Heart left ventricle (tissue), 13 donors: Measurements from ENCODE around the gene RBP2.

Source experiments
- POLR2A ChIP-seq, 2 donors: fragments of 450-650 bp; IDR thresholded peaks; one replicate each; pipeline ENCODE4 v1.6.1; 2017; ENCODE audit warnings: antibody characterized with exemption in 2 of 2, mild to moderate bottlenecking in 2 of 2, moderate library complexity in 2 of 2
- TF ChIP-seq, protein P1 (sequence below), 12 donors: fragments of 200-600 bp; sonication (generic) in 4 of 12; IDR thresholded peaks; one replicate each; pipeline versions ENCODE4 v1.5.0 to v1.8.0; 2018 to 2022; ENCODE audit warnings: antibody characterized with exemption in 12 of 12, mild to moderate bottlenecking in 5 of 12
- donor health status: ischemic (EF 13 %, LVEDD 7.1; RV severe dilation, severe dysfunction).
- donor health status: DM: no; HTN: yes; CAD: no.
- donor health status: DM: no; HTN: no; CAD: no.
- donor health status: ischemic (EF 25% LVEDD 6.9; RV normal size, moderate dysfunction).
- donor health status: ischemic (EF 25% LVEDD 5.7; RV mildly dilated, moderate dysfunction).
- donor health status: ischemic (EF 35%, LVEDD 5.7; RV mildly dilated, moderate dysfunction).
- donor health status: nonischemic (EF 11% LVEDD 7.7; RV severe dilation, severe dysfunction).
- donor health status: DM: yes; HTN: yes; CAD: no.
- donor health status: PGD.
- donor health status: ischemic (EF 29% LVEDD 5.4; RV normal size, mild dysfunction).
- donor health status: nonischemic (EF 23%, LVEDD 6.1; RV moderate dilation, normal function).

DNA sequence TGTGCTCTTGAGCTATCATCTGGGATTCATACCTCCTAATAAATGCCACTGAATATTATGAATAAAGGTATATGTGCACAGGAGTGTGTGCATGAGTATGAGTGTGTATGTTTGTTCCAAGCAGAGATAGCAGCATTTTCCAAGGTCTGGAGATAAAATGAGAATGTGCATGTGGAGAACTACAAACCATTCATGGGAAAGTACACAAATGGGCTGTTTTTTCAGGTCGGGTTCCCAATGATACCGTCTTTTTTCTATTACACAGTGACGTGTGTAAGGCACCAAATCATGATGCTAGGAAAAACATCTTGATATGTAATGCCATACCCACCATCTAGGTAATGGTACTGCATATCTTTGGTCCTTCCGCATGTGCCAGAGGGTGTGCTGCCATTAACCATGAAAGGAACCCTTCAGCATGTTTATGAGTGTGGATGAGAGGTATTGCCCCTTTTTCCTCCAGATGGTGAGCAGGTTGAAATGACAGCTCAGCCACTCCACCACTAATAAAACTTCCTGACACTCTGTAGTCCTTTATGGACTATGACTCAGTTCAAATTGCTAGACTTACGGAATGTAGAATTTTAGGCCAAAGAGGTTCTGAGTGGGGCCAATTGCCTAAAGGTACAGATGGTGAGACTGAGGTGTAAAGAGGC lies 50.4 kb downstream of the RBP2 start:
- no peak for TF ChIP-seq POLR2A (IDR thresholded peaks at IDR 0.05)
- TF ChIP-seq, protein P1, sequence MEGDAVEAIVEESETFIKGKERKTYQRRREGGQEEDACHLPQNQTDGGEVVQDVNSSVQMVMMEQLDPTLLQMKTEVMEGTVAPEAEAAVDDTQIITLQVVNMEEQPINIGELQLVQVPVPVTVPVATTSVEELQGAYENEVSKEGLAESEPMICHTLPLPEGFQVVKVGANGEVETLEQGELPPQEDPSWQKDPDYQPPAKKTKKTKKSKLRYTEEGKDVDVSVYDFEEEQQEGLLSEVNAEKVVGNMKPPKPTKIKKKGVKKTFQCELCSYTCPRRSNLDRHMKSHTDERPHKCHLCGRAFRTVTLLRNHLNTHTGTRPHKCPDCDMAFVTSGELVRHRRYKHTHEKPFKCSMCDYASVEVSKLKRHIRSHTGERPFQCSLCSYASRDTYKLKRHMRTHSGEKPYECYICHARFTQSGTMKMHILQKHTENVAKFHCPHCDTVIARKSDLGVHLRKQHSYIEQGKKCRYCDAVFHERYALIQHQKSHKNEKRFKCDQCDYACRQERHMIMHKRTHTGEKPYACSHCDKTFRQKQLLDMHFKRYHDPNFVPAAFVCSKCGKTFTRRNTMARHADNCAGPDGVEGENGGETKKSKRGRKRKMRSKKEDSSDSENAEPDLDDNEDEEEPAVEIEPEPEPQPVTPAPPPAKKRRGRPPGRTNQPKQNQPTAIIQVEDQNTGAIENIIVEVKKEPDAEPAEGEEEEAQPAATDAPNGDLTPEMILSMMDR (IDR thresholded peaks at IDR 0.05): no peak
